SKM-1 treated with dmso at 0.1 percent for 144 hours (cell line): ENCODE data around the gene SH3BP5L.
A peak's percentile ranks its signal among the peaks of the same experiment; 100 is the strongest.

Experiments
- DNase-seq: peaks from one replicate; lab custom pipeline; 2025; ENCODE audit not compliant: unreplicated experiment; lab: John Stamatoyannopoulos, UW

Gene SH3BP5L

DNA sequence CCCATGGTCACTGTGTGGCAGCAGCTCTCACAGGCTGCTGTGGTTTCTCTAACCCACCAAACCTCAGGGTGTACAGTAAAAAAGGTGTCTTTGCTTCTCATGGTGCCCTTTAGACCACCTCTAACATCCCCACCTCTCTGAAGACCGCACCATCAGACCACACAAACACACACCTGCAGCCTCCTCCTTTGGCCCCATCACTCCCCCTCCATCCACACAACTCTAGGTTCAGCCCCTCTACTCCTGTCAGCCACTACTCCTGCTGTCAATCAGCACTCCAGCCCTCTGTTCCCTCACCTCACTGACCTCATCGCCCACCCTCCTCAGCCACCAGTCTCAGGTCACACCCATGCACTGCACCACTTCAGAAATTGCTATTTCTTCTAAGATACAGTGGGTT is 25.7 kb upstream of the SH3BP5L start:
- no peak for DNase-seq

- DNase-seq: no peak
Observed at GRCh38 chr1:248850536-248851251, 25.0 kb upstream of the SH3BP5L start.

DNA sequence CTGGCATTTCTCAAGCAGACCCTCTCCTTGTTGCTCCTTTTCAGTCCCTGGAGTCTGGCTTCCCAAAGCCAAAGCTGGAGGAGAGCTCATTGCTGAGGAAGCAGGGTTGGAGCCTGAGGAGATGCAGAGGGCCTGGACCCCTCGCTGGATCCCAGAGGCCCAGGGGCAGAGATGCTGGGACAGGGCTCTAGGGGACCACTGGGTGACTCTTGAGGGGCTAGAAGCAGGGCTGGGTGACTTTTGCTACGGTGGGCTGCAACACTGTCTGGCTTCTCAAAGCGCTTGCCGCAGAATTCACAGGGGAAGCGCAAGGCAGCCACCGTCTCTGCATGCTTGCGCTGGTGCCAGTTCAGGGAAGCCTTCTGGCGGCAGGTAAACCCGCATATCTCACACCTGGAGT is 24.4 kb upstream of the SH3BP5L start:
- DNase-seq: no peak

DNA sequence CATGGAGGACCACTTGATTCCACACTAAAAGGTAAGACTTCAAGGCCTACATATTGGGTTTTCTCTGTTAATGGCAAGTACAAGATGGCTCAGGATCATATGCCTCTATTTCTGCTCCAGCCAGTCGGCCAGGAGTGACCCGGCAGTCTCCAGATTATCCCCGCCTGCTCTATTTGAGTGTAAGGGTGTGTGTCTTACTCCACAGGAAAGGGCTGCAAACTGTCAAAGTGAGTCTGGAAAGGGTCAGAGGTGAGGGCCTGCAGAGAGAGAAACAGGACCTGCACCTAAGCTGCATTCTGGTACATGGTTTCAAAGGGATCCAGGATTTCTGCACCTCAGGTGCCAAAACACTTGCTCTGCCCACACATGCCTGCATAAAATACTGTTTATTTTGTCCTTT is 23.9 kb upstream of the SH3BP5L start:
- no peak for DNase-seq

DNA sequence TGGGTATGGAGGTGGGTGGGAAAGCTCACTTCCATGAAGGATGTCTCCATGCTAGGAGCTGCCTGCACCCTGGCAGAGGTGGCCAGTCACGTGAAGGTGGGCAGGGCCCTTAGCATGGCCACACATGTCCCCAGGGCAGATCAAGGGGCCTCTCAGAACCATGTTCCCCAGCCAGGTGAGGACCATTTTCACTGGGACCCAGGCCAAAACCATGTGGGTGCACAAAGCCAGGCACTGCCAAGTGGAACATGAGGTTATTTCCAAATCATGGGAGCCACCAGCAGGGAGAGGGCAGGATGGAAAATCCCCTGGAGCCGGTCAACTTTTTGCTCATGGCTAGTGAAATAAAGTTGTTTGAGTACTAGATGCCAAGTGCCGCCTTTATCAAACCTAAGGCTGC is 23.4 kb upstream of the SH3BP5L start:
- no peak for DNase-seq

DNA sequence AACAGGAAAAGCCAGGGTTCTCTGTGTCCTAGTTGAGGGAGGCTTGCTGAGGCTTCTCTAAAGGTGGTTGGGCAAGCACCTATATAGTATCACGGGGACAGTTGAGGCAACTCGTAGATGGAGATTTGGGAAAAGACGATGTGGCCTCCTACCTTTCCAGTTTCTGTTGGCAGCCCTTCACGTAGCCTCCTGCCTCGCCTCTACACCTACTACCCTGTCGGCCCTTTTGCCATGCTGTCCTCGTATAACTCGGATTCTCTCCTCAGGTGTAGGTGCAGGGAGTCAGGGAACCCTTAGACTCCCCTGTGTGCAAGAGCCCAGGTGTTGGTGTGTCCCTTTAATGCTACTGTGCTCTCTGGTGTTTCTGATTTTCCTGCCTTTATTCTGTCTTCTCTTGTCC is 22.9 kb upstream of the SH3BP5L start:
- no peak for DNase-seq

GRCh38 chr1:248847956-248848561 is 22.3 kb upstream of the SH3BP5L start:
- DNase-seq: no peak

GRCh38 chr1:248847181-248847955 is 21.7 kb upstream of the SH3BP5L start:
- DNase-seq: no peak

DNA sequence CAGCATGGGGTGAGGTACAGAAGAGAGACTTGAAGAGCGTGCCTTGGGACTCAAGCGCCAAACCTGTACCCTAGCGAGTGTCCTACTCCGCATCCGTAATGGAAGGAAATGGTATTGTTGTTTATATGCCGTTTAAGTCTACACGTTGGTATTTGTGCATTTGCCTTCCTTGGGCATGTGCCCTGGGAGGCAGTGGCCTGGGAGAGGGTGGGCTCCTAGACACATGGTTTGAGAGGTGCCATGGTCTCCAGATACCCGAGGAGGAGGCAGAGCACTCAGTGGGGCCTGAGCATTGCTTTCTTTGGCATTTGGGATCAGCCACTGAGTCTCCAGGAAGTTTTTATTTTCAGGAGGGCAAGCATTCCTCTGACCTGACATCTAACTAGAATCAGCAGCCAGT is 18.8 kb upstream of the SH3BP5L start:
- no peak for DNase-seq

GRCh38 chr1:248843687-248844086 is 18.0 kb upstream of the SH3BP5L start:
- no peak for DNase-seq

GRCh38 chr1:248842781-248843331 is 17.1 kb upstream of the SH3BP5L start:
- no peak for DNase-seq

- DNase-seq: peak; percentile 25
Observed at GRCh38 chr1:248841702-248842395, 16.1 kb upstream of the SH3BP5L start.

- no peak for DNase-seq
Observed at GRCh38 chr1:248840946-248841345, 15.2 kb upstream of the SH3BP5L start.

- DNase-seq: no peak
Observed at GRCh38 chr1:248839168-248839555, 13.4 kb upstream of the SH3BP5L start.

DNA sequence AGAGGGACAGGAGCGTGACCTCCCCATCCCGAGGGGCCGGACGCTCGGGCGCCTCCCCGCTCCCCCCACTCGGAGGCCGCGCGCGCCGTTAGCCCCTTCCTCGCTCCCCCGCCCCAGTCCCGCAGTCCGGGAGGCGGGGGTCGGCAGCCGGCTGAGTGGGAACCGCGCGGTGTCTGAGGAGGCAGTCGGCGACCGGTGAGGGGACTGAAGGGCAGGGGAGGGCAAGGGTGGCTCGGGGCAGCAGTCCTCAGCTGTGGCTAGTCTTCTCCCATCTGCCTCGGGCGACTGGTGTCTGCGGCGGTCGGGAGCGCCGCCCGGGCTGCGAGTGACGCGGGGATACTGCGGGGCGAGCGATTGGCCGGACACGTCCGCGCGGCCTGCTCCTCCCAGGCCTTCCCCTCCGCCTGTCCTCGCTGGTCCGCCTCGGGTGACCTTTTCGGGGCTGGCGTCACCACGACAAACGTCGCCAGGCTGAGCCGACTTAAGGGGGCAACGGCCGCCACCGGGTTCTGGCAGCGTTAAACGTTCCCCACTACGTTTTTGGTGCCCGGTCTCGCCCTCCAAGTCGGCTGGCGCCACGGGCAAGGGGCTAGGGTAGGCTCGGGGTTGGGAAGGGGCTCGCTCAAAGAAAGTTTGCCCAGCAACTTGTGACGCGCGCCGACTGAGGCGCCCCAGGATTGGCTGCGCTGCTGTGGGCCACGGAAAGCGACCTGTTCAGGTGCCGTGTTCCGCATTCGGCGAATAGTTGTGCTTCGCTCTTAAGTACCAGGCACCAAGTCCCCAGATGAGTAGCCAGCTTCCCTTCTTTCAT is 12.8 kb upstream of the SH3BP5L start:
- DNase-seq: peak; percentile 88

DNA sequence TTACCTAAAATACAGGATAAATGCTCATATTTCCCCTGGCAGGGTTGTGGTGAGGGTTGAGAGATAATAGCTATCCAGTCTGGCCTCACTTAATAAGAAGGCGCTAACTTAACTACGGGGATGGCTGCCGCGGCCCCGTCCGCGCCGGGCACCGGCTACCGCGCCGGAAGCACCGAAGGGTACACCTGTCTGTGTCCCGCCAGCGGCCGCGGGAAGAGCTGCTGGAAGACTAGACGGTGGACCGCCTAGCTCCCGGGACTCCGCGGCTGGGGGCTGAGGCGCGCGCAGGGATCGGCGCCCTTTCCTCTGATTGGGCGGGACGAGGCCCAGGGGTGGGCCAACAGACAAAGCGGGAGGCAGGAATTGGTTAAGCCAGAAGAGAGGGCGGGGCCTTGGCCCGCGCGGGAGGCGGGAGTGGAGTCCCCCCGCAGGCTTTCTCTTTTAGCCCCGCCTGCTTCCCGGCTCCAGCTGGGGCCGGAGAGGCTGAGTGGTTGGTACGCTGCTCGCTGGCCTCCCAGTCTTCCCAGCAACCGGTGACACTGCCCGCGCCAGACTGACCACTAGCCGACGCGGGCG is 12.2 kb upstream of the SH3BP5L start, which contains the start of gene ZNF672:
Gene ZNF672, plus strand, starts transcription at position 444 of the 576 bp plus-strand sequence. CDS start 9,051 bp downstream, outside the sequence.
- peak; percentile 100 for DNase-seq

DNA sequence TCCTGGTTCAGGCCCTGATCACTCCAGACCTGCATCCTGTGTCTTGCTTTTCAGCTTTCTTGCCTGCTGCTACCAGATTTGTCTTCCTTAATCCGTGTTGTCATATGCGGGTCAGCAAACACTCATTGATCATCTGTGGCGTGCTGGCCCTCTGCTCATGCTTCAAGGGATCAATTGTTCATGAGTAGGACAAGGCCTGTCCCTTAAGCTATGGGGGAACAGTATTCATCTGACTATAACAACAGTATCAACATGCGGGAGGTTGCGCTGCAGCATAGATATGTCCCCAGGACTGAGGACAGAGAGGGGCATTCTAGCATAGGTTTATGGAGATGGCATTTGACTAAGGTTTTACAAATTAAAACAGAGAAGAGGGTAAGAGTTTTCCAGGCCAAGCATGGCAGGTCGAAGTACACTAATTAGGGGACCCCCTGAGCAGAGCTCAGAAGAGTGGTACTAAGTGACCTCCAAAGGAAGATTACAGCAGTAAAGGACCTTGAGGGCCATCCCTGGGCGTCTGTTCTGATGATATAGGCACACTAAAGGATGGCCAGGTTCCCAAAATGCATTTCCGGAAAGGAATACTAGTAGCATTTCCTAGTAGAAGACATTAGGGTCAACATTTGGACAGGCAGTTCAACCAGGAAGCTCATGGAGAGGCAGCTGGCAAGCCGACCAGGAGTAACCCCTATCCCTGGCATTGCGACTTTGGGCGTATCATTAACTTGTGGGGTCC is 11.5 kb upstream of the SH3BP5L start:
- no peak for DNase-seq

DNA sequence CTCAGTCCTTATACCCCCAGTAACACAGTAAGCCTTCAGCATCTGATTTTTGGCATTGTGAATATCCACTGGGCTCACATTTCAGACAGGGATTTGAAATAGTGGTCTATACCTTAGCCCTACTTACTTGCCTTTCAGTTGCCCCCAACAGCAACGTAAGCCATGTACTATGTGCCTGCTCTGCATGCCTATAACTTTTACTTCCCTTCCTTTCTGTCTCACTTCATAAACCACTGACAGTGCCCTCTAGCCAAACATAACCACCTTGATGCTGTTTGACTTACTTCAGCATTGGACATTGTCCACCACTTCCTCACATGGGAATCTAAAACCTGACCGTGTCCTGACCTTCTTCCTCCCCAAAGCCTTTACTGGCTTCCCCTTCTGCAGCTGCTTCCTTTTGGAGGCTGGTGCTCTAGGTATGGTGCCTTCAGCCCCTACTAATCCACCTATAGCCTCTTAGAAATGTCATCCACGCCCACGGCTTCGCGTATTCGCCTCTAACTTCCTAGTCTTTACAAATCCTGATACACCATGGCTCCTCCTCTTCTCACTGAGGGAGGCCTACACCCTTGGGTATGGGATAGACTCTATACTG is 8.7 kb upstream of the SH3BP5L start:
- peak; percentile 90 for DNase-seq

DNA sequence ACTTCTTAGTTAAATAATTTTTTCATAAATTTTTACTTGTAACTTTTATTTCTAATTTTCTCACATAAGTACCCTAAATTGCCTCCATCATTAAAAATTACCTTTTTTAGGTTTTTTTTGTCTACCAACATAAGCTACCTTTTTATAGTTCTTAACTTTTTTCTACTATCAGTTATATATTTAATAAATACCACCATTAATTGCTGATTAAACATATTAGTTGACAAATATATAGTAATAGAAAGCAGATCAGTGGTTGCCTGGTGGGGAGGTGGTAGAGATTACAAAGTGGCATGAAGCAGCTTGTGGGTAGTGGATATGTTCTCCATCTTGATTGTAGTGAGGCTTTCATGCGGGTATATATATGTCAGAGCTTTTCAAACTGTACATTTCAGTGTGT is 6.1 kb upstream of the SH3BP5L start:
- no peak for DNase-seq
